Measurements from ENCODE around the gene RASGRP3. TPM values are rescaled to one million over a fixed set of nuclear protein-coding genes. Genes with fewer than 3 reads are reported as not detected.

The RASGRP3 gene
- total and polyA plus RNA-seq, 2 of the 13 experiments (the other 11 are each of a cell fraction or from before 2014, with no cell fraction given) = 0.01 TPM; not detected in 1

DNA sequence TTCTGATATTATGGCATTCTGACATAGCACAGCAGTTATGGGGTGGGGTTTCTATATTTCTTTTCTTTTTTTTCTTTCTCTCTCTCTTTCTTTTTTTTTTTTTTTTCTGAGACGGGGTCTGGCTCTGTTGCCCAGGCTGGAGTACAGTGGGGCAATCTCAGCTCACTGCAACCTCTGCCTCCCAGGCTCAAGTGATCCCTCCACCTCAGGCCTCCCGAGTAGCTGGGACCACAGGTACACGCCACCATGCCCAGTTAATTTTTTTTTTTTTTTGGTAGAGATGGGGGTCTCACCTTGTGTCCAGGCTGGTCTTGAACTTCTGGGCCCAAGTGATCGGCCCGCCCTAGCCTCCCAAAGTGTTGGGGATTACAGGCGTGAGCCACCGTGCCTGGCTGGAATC, 130.2 kb downstream of the RASGRP3 start:
- no peaks in the 10 kb centered on the region; the same call in 1 of the 2 replicates for H3K9me3 ChIP-seq (ENCODE audit: low read length)
- H3K4me3 ChIP-seq (replicated peaks in 1 of 3; ENCODE audit: insufficient read depth in 1 of 3, low read depth in 2 of 3, low read length in 3 of 3) = no peak overlapping the region
- no peaks in the 10 kb centered on the region for H4K20me1 ChIP-seq (ENCODE audit: insufficient read depth, low read length)
- no peaks in the 10 kb centered on the region for H3K4me1 ChIP-seq (ENCODE audit: insufficient read depth, low read length)
- H2AFZ ChIP-seq (ENCODE audit: low read length) = no peak overlapping the region
- H3K36me3 ChIP-seq (replicated peaks in 1 of 2; ENCODE audit: control insufficient read depth in 1 of 2, insufficient read depth in 2 of 2, low read length in 2 of 2) = no peaks in the 10 kb centered on the region
- CTCF ChIA-PET (ENCODE audit: low intra/inter-chr PET ratio, low total read pairs) = no interaction called here
- intact Hi-C loops (cut with micrococcal nuclease; ENCODE audit: unreplicated experiment) = no loop called here
- 53% methylated on average over 7 of the region's 7 CpGs for WGBS (ENCODE audit: low lambda C conversion rate)
- POLR2A ChIA-PET = no interaction called here
- H3K79me2 ChIP-seq (ENCODE audit: insufficient read depth, low read length) = no peaks in the 10 kb centered on the region
- TF ChIP-seq ZFP37 (CRISPR knock-in tag; IDR thresholded peaks at IDR 0.05; ENCODE audit: borderline replicate concordance) = no peak
- TF ChIP-seq KAT2B (IDR thresholded peaks at IDR 0.05; ENCODE audit: borderline replicate concordance, low read depth, low read length) = no peak
- TF ChIP-seq GATAD1 (CRISPR knock-in tag; IDR thresholded peaks at IDR 0.05) = no peak
- TF ChIP-seq CCAR2 (optimal IDR thresholded peaks at IDR 0.05; ENCODE audit: low read depth, low read length) = no peak
- no peak for TF ChIP-seq NFE2L2 (IDR thresholded peaks at IDR 0.05; ENCODE audit: low read length)
- TF ChIP-seq ZNF33B (CRISPR knock-in tag; IDR thresholded peaks at IDR 0.05) = no peak
- no peak for TF ChIP-seq REXO4 (CRISPR knock-in tag; IDR thresholded peaks at IDR 0.05; ENCODE audit: borderline replicate concordance)
- TF ChIP-seq SNAPC2 (CRISPR knock-in tag; IDR thresholded peaks at IDR 0.05) = no peak
- TF ChIP-seq SALL2 (CRISPR knock-in tag; IDR thresholded peaks at IDR 0.05) = no peak
- TF ChIP-seq ZNF839 (CRISPR knock-in tag; IDR thresholded peaks at IDR 0.05; ENCODE audit: borderline replicate concordance) = no peak
- TF ChIP-seq SMARCE1 (IDR thresholded peaks at IDR 0.05; ENCODE audit: borderline replicate concordance) = no peak
- TF ChIP-seq ZNF224 (CRISPR knock-in tag; IDR thresholded peaks at IDR 0.05) = no peak
- no peak for TF ChIP-seq XRCC5 (optimal IDR thresholded peaks at IDR 0.05; ENCODE audit: low read length)
- no peak for TF ChIP-seq ERF (CRISPR knock-in tag; IDR thresholded peaks at IDR 0.05)
- TF ChIP-seq, protein P1, sequence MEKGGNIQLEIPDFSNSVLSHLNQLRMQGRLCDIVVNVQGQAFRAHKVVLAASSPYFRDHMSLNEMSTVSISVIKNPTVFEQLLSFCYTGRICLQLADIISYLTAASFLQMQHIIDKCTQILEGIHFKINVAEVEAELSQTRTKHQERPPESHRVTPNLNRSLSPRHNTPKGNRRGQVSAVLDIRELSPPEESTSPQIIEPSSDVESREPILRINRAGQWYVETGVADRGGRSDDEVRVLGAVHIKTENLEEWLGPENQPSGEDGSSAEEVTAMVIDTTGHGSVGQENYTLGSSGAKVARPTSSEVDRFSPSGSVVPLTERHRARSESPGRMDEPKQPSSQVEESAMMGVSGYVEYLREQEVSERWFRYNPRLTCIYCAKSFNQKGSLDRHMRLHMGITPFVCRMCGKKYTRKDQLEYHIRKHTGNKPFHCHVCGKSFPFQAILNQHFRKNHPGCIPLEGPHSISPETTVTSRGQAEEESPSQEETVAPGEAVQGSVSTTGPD (CRISPR knock-in tag; IDR thresholded peaks at IDR 0.05) = no peak
- in situ Hi-C loops (cut with HindIII; ENCODE audit: extremely low pct_ligation_motif_present, low pct_unique_long_range_greater_than_20kb) = no loop called here
- no peak overlapping the region for H3K27ac ChIP-seq (ENCODE audit: extremely low read length, insufficient read depth, low read length)
- no peaks in the 10 kb centered on the region for H3K27me3 ChIP-seq (ENCODE audit: control insufficient read depth in 1 of 2, insufficient read depth in 2 of 2, low read length in 2 of 2)
- no TSS peak for BruUV-seq (replicated peaks)
- no peak overlapping the region for H3K4me2 ChIP-seq (ENCODE audit: low read depth, low read length)
- ATAC-seq (no peak), FAIRE-seq (no peak), DNase-seq (ENCODE audit: low spot score) (no peak)
- no peak overlapping the region for H3K9ac ChIP-seq (ENCODE audit: insufficient read depth, low read depth, low read length)
